DMS79 (cell line): ENCODE data around the gene NEDD4L.

Experiments
- DNase-seq: peaks from one replicate; lab custom pipeline; 2025; lab: John Stamatoyannopoulos, UW

NEDD4L gene

GRCh38 chr18:58052960-58053359 lies 8.9 kb downstream of the NEDD4L start:
- no peak for DNase-seq

GRCh38 chr18:58054041-58054781 lies 10.2 kb downstream of the NEDD4L start:
- no peak for DNase-seq

GRCh38 chr18:58055890-58056558 lies 12.0 kb downstream of the NEDD4L start:
- no peak for DNase-seq

- no peak for DNase-seq
These were observed 12.8 kb downstream of the NEDD4L start for GRCh38 chr18:58056852-58057251.

- DNase-seq, result no peak
These were observed 13.4 kb downstream of the NEDD4L start for GRCh38 chr18:58057291-58057965.

- DNase-seq, result no peak
These were observed 14.7 kb downstream of the NEDD4L start for GRCh38 chr18:58058720-58059119.

GRCh38 chr18:58060254-58060653 lies 16.2 kb downstream of the NEDD4L start:
- no peak for DNase-seq

GRCh38 chr18:58061349-58061748 lies 17.3 kb downstream of the NEDD4L start:
- DNase-seq, result no peak

GRCh38 chr18:58064406-58064998 lies 20.5 kb downstream of the NEDD4L start:
- no peak for DNase-seq

GRCh38 chr18:58065956-58066355 lies 21.9 kb downstream of the NEDD4L start:
- no peak for DNase-seq

GRCh38 chr18:58067601-58068000 lies 23.6 kb downstream of the NEDD4L start:
- no peak for DNase-seq

GRCh38 chr18:58069099-58069498 lies 25.1 kb downstream of the NEDD4L start:
- no peak for DNase-seq

- DNase-seq, result no peak
These were observed 25.8 kb downstream of the NEDD4L start for GRCh38 chr18:58069721-58070292.

- no peak for DNase-seq
These were observed 32.0 kb downstream of the NEDD4L start for GRCh38 chr18:58076052-58076451.

- no peak for DNase-seq
These were observed 33.3 kb downstream of the NEDD4L start for GRCh38 chr18:58077329-58077728.

GRCh38 chr18:58078889-58079573 lies 35.0 kb downstream of the NEDD4L start:
- no peak for DNase-seq

GRCh38 chr18:58080451-58080850 lies 36.4 kb downstream of the NEDD4L start:
- DNase-seq, result no peak

- peak; percentile 14 for DNase-seq
These were observed 44.1 kb downstream of the NEDD4L start for GRCh38 chr18:58087928-58088690.

- DNase-seq, result no peak
These were observed 44.7 kb downstream of the NEDD4L start for GRCh38 chr18:58088691-58089065.

GRCh38 chr18:58091099-58091611 lies 47.1 kb downstream of the NEDD4L start:
- no peak for DNase-seq

- DNase-seq, result no peak
These were observed 49.3 kb downstream of the NEDD4L start for GRCh38 chr18:58093311-58093803.
